PC-9 (cell line): Measurements from ENCODE around the gene KRT80. TPM values are rescaled to one million over a fixed set of nuclear protein-coding genes. Genes with fewer than 3 reads are reported as not detected.

ENCODE experiments used
- BruUV-seq: library from RNA; stranded (reverse); fragments of 400-500 nt; replicated peaks from 2 replicates; lab custom pipeline; 2021; lab: Mats Ljungman, UMichigan
- CTCF ChIA-PET: fragments of 300-600 bp; sonication (Branson Sonifier 250); formaldehyde crosslinking; loops from one replicate; lab custom pipeline; 2022; ENCODE audit warnings: antibody characterized with exemption; lab: Charles Lee
- POLR2A ChIA-PET: fragments of 300-600 bp; sonication (Branson Sonifier 250); formaldehyde crosslinking; loops from one replicate; lab custom pipeline; 2022; ENCODE audit warnings: antibody characterized with exemption; ENCODE audit not compliant: unreplicated experiment; lab: Charles Lee
- DNase-seq, 2 experiments: peaks; one replicate each; pipeline versions ENCODE4 v3.0.0 to v3.0.0-alpha.2; 2015 to 2022; ENCODE audit warnings: mixed read lengths in 1 of 2
- H2AFZ ChIP-seq: fragments of 200-600 bp; sonication (generic); 2 replicates; pipeline ENCODE4 v1.8.1; 2017; ENCODE audit warnings: antibody characterized with exemption
- H3F3A ChIP-seq: fragments of 200-600 bp; sonication (generic); 2 replicates; pipeline ENCODE4 v1.8.1; 2017; ENCODE audit warnings: antibody characterized with exemption, mild to moderate bottlenecking, low read depth; ENCODE audit not compliant: insufficient read depth
- H3K27ac ChIP-seq: fragments of 200-600 bp; sonication (generic); 2 replicates; pipeline ENCODE4 v1.6.1; 2016; ENCODE audit warnings: mixed run types
- H3K27me3 ChIP-seq: fragments of 200-600 bp; sonication (generic); 2 replicates; pipeline ENCODE4 v1.6.1; 2016; ENCODE audit warnings: low read depth, mixed run types; ENCODE audit not compliant: insufficient read depth
- H3K36me3 ChIP-seq: fragments of 200-600 bp; sonication (generic); 2 replicates; pipeline ENCODE4 v1.6.1; 2016; ENCODE audit warnings: low read depth, mixed run types
- H3K4me1 ChIP-seq: fragments of 200-600 bp; sonication (generic); replicated peaks from 2 replicates; pipeline ENCODE4 v1.6.1; 2016; ENCODE audit warnings: mixed run types; ENCODE audit not compliant: insufficient read depth
- H3K4me2 ChIP-seq: fragments of 200-600 bp; sonication (generic); 2 replicates; pipeline ENCODE4 v1.6.1; 2017; ENCODE audit warnings: mixed run types
- H3K4me3 ChIP-seq: fragments of 200-600 bp; sonication (generic); 2 replicates; pipeline ENCODE4 v1.6.1; 2016; ENCODE audit warnings: mixed run types
- H3K79me2 ChIP-seq: fragments of 200-600 bp; sonication (generic); 2 replicates; pipeline ENCODE4 v1.6.1; 2017; ENCODE audit warnings: low read depth, mixed run types
- H3K9me2 ChIP-seq: fragments of 200-600 bp; sonication (generic); 2 replicates; pipeline ENCODE4 v1.8.1; 2017; ENCODE audit warnings: mild to moderate bottlenecking; ENCODE audit not compliant: insufficient read depth
- H3K9me3 ChIP-seq: fragments of 200-600 bp; sonication (generic); 2 replicates; pipeline ENCODE4 v1.8.1; 2016; ENCODE audit warnings: low read depth; ENCODE audit not compliant: insufficient read depth
- H4K20me1 ChIP-seq: fragments of 200-600 bp; sonication (generic); 2 replicates; pipeline ENCODE4 v1.8.1; 2017; ENCODE audit not compliant: insufficient read depth
- CTCF ChIP-seq: fragments of 200-600 bp; sonication (generic); conservative IDR thresholded peaks from 2 replicates; pipeline ENCODE4 v1.6.1; 2017; ENCODE audit warnings: mixed run types, antibody characterized with exemption, mild to moderate bottlenecking, moderate library complexity
- EZH2 ChIP-seq: fragments of 200-600 bp; sonication (generic); IDR thresholded peaks from 2 replicates; pipeline ENCODE4 v1.8.0; 2017; ENCODE audit warnings: antibody characterized with exemption, low read depth
- intact Hi-C: fragments of 100-400 bp; cut with micrococcal nuclease; formaldehyde crosslinking; loops from one replicate; pipeline ENCODE4 v1.10.0; 2022; ENCODE audit not compliant: unreplicated experiment
- total RNA-seq: library from RNA; stranded (reverse); gene quantifications from 2 replicates; pipeline ENCODE4 v1.2.3, GENCODE V29; 2021

KRT80 gene
- total RNA-seq, 1 experiment from 2014 or later, result 94.9 TPM

- peak overlapping the region; percentile 85 for H3K27ac ChIP-seq
- ChIA-PET POLR2A (interaction anchor here (0.6 to 1.7 kb wide), 5 partner anchors 9 to 70 kb away, joined by 3 to 10 read pairs (median 5); no protein-coding TSS in a partner anchor), CTCF (interaction anchor here (0.5 to 1.2 kb wide), 3 partner anchors 13 to 617 kb away, joined by 3 to 10 read pairs (median 4); partner anchors contain the start of gene KRT79)
- intact Hi-C loops, result loop anchor here (5.0 kb wide), 1 partner anchor 655 kb away; no protein-coding TSS in a partner anchor
- H2AFZ ChIP-seq, result no peak overlapping the region
- peak overlapping the region; percentile 74 for H3K4me2 ChIP-seq
- BruUV-seq, result no TSS peak
- no peaks in the 10 kb centered on the region for H3K27me3 ChIP-seq
- no peaks in the 10 kb centered on the region for H3K36me3 ChIP-seq
- peaks cover 47% of the 10 kb centered on the region for H3F3A ChIP-seq
- no peak overlapping the region for H3K4me3 ChIP-seq
- no peaks in the 10 kb centered on the region for H3K9me3 ChIP-seq
- H3K79me2 ChIP-seq, result peaks cover 11% of the 10 kb centered on the region; the same call in 1 of the 2 replicates
- peaks cover 86% of the 10 kb centered on the region for H3K4me1 ChIP-seq
- H3K9me2 ChIP-seq, result no peaks in the 10 kb centered on the region
- DNase-seq, result peak in 1 of 2 experiments; percentile 44
- TF ChIP-seq CTCF, result no peak
- no peak for TF ChIP-seq EZH2
- no peaks in the 10 kb centered on the region for H4K20me1 ChIP-seq
Observed at GRCh38 chr12:52216807-52217206, 25.0 kb upstream of the KRT80 start.

GRCh38 chr12:52216100-52216499 is 24.3 kb upstream of the KRT80 start:
- intact Hi-C loops, result loop anchor here (5.0 kb wide), 1 partner anchor 656 kb away; no protein-coding TSS in a partner anchor
- no peak overlapping the region for H2AFZ ChIP-seq
- no peaks in the 10 kb centered on the region for H3K36me3 ChIP-seq
- no peaks in the 10 kb centered on the region for H3K9me3 ChIP-seq
- CTCF ChIA-PET, result interaction anchor here (0.9 to 1.3 kb wide), 3 partner anchors 10 to 16 kb away, joined by 3 to 10 read pairs (median 4); no protein-coding TSS in a partner anchor
- H4K20me1 ChIP-seq, result no peaks in the 10 kb centered on the region
- H3K79me2 ChIP-seq, result peaks cover 11% of the 10 kb centered on the region; the same call in 1 of the 2 replicates
- BruUV-seq, result TSS peak; percentile 78
- H3K4me2 ChIP-seq, result peak overlapping the region; percentile 74
- peaks cover 79% of the 10 kb centered on the region for H3K4me1 ChIP-seq
- POLR2A ChIA-PET, result interaction anchor here (0.5 to 1.7 kb wide), 11 partner anchors 8 to 457 kb away, joined by 3 to 34 read pairs (median 5); partner anchors contain the start of genes KRT7 and KRT80
- peaks cover 40% of the 10 kb centered on the region for H3F3A ChIP-seq
- H3K9me2 ChIP-seq, result no peaks in the 10 kb centered on the region
- no peak overlapping the region for H3K4me3 ChIP-seq
- no peak for DNase-seq
- no peaks in the 10 kb centered on the region for H3K27me3 ChIP-seq
- H3K27ac ChIP-seq, result peak overlapping the region; percentile 85
- no peak for TF ChIP-seq CTCF
- no peak for TF ChIP-seq EZH2

GRCh38 chr12:52215587-52216031 is 23.8 kb upstream of the KRT80 start:
- Histone ChIP-seq H3K4me1 (peaks cover 74% of the 10 kb centered on the region), H3K9me2 (no peaks in the 10 kb centered on the region), H3K4me3 (no peak overlapping the region), H4K20me1 (no peaks in the 10 kb centered on the region), H3K27me3 (no peaks in the 10 kb centered on the region), H3F3A (peaks cover 35% of the 10 kb centered on the region), H3K79me2 (peaks cover 11% of the 10 kb centered on the region; the same call in 1 of the 2 replicates), H3K36me3 (no peaks in the 10 kb centered on the region), H2AFZ (no peak overlapping the region), H3K4me2 (peak overlapping the region; percentile 74), H3K27ac (peak overlapping the region; percentile 85), H3K9me3 (no peaks in the 10 kb centered on the region)
- intact Hi-C loops, result loop anchor here (1.0 to 5.0 kb wide), 5 partner anchors 15 to 657 kb away; no protein-coding TSS in a partner anchor
- CTCF ChIA-PET, result interaction anchor here (0.6 to 1.3 kb wide), 4 partner anchors 9 to 142 kb away, joined by 3 to 10 read pairs (median 4); no protein-coding TSS in a partner anchor
- peak; percentile 96 to 99 for DNase-seq
- no peak for TF ChIP-seq EZH2
- no peak for TF ChIP-seq CTCF
- BruUV-seq, result no TSS peak
- POLR2A ChIA-PET, result interaction anchor here (0.5 to 1.7 kb wide), 12 partner anchors 15 to 457 kb away, joined by 3 to 34 read pairs (median 5); partner anchors contain the start of genes KRT7 and KRT80
